ENCODE data around the gene SKAP2. TPM values are rescaled to one million over a fixed set of nuclear protein-coding genes. Genes with fewer than 3 reads are reported as not detected.
A peak's percentile ranks its signal among the peaks of the same experiment; 100 is the strongest.

The SKAP2 gene
- total and polyA plus RNA-seq, 2 donors (not counting 3 experiments of a cell fraction or from before 2014, with no cell fraction given): 4.0 to 27.6 TPM

DNA sequence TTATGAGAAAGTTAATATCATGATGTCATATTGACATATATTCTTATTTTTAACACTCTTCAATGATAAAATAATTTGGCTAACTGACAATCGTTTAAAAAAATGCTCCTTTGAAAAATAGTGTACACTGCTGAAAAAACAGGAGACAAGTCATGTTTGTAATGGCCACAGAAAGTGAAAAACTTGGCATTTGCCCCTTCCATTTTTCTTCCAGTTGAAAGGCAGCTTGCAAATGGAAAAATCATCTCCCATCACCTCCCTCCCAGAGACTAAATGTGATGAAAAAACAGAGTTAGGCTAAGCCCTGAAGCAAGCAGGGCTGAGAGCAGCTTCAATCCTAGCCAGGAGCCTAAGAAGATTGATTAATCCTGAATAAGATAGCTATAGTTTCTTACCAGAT, 160.4 kb downstream of the SKAP2 start:
- POLR2A ChIA-PET: no interaction called here

More for the DNA sequence above, 160.4 kb downstream of the SKAP2 start:
- CTCF ChIA-PET: interaction anchor here (3.4 to 6.6 kb wide), 2 partner anchors 12 to 22 kb away, joined by 9 to 46 read pairs; no protein-coding TSS in a partner anchor
- Histone ChIP-seq H4K20me1 (replicated peaks; ENCODE audit: control insufficient read depth, extremely low read depth, insufficient read depth, low read length) (no peaks in the 10 kb centered on the region), H3K4me1 (ENCODE audit: control insufficient read depth, extremely low read depth, insufficient read depth, low read length) (peaks cover 21% of the 10 kb centered on the region), H3K27me3 (ENCODE audit: control insufficient read depth in 2 of 2, insufficient read depth in 2 of 2, low read length in 2 of 2) (no peaks in the 10 kb centered on the region), H3K79me2 (ENCODE audit: control insufficient read depth, insufficient read depth, low read length) (no peaks in the 10 kb centered on the region), H3K27ac (ENCODE audit: insufficient read depth, low read depth, low read length) (no peak overlapping the region), H3K4me3 (replicated peaks in 1 of 3; ENCODE audit: insufficient read depth in 1 of 3, low read depth in 1 of 3, low read length in 3 of 3) (no peak overlapping the region), H3K9me3 (replicated peaks; ENCODE audit: control insufficient read depth, insufficient read depth, low read length) (no peaks in the 10 kb centered on the region), H2AFZ (ENCODE audit: low read depth, low read length) (no peak overlapping the region), H3K36me3 (ENCODE audit: control insufficient read depth in 2 of 2, extremely low read depth in 1 of 2, insufficient read depth in 2 of 2, low read length in 2 of 2) (no peaks in the 10 kb centered on the region), H3K4me2 (ENCODE audit: insufficient read depth, low read length) (no peak overlapping the region), H3K9me1 (replicated peaks; ENCODE audit: control insufficient read depth, extremely low read depth, insufficient read depth, low read length) (no peaks in the 10 kb centered on the region), H3K9ac (replicated peaks; ENCODE audit: extremely low read depth, insufficient read depth, low read length) (no peak overlapping the region)
- TF ChIP-seq, protein P1, sequence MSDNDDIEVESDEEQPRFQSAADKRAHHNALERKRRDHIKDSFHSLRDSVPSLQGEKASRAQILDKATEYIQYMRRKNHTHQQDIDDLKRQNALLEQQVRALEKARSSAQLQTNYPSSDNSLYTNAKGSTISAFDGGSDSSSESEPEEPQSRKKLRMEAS (IDR thresholded peaks at IDR 0.05; ENCODE audit: insufficient read depth, insufficient read length): no peak
- TF ChIP-seq POLR2AphosphoS5 (IDR thresholded peaks at IDR 0.05; ENCODE audit: insufficient read depth, low read depth, low read length): no peak
- TF ChIP-seq JUN (IDR thresholded peaks at IDR 0.05; ENCODE audit: borderline replicate concordance, insufficient read depth, insufficient read length, low read depth): no peak
- TF ChIP-seq, protein P2, sequence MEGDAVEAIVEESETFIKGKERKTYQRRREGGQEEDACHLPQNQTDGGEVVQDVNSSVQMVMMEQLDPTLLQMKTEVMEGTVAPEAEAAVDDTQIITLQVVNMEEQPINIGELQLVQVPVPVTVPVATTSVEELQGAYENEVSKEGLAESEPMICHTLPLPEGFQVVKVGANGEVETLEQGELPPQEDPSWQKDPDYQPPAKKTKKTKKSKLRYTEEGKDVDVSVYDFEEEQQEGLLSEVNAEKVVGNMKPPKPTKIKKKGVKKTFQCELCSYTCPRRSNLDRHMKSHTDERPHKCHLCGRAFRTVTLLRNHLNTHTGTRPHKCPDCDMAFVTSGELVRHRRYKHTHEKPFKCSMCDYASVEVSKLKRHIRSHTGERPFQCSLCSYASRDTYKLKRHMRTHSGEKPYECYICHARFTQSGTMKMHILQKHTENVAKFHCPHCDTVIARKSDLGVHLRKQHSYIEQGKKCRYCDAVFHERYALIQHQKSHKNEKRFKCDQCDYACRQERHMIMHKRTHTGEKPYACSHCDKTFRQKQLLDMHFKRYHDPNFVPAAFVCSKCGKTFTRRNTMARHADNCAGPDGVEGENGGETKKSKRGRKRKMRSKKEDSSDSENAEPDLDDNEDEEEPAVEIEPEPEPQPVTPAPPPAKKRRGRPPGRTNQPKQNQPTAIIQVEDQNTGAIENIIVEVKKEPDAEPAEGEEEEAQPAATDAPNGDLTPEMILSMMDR (IDR thresholded peaks at IDR 0.05; ENCODE audit: extremely low read depth in 1 of 2, insufficient read depth in 1 of 2, low read depth in 1 of 2, low read length in 2 of 2): no peak
- no peak for TF ChIP-seq MYC (IDR thresholded peaks at IDR 0.05; ENCODE audit: low read depth, low read length)
- no peak for TF ChIP-seq POLR2A (IDR thresholded peaks at IDR 0.05; ENCODE audit: low read depth, low read length)
- no peak for TF ChIP-seq FOS (IDR thresholded peaks at IDR 0.05; ENCODE audit: borderline replicate concordance, insufficient read depth, low read length)
- no peak for TF ChIP-seq EZH2 (IDR thresholded peaks at IDR 0.05; ENCODE audit: borderline replicate concordance, low read depth, low read length, severe bottlenecking)
- FAIRE-seq (no peak), DNase-seq (ENCODE audit: low read depth, low spot score) (peak; percentile 63)
- dilution Hi-C loops (cut with MboI; ENCODE audit: extremely low pct_ligation_motif_present, low sequenced_read_pairs): no loop called here
- intact Hi-C loops (cut with micrococcal nuclease): loop anchor here (2.0 kb wide), 1 partner anchor 15 kb away; no protein-coding TSS in a partner anchor
- BruUV-seq (replicated peaks): no TSS peak
